Fibroblast of pulmonary artery (primary cell): ENCODE measurements around the gene MTREX.

Experiments
- DNase-seq: peaks from one replicate; pipeline ENCODE4 v3.0.0-alpha.2; 2010; ENCODE audit warnings: low read depth
- H3K4me3 ChIP-seq: replicated peaks from 2 replicates; pipeline ENCODE4 v1.5.1; 2011; ENCODE audit warnings: low read depth, mild to moderate bottlenecking, control low read depth, low read length, moderate library complexity
- TF ChIP-seq, protein P1 (sequence below): IDR thresholded peaks from 2 replicates; pipeline ENCODE4 v1.5.1; 2011; ENCODE audit warnings: mild to moderate bottlenecking, control low read depth, low read length, inconsistent platforms; ENCODE audit errors: missing control alignments

MTREX gene

DNA sequence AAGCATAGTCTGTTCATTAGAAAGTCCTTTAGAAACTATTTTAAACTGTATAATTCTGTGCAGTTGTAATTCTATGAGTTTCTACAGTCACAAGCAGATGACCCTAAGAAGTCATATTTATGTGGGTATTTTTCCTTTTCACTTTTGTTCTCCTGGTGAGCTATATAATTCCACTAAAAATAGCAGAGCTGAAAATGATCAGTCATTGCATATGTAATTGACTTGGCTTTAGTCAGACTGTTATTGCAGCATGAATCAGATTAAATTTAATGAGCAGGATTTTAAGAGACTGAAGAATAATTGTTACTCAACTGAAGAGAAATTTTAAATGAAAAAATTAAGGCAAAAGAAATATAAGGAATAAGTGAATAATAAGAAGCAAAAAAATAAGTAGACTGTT, 108.5 kb downstream of the MTREX start:
- TF ChIP-seq, protein P1, sequence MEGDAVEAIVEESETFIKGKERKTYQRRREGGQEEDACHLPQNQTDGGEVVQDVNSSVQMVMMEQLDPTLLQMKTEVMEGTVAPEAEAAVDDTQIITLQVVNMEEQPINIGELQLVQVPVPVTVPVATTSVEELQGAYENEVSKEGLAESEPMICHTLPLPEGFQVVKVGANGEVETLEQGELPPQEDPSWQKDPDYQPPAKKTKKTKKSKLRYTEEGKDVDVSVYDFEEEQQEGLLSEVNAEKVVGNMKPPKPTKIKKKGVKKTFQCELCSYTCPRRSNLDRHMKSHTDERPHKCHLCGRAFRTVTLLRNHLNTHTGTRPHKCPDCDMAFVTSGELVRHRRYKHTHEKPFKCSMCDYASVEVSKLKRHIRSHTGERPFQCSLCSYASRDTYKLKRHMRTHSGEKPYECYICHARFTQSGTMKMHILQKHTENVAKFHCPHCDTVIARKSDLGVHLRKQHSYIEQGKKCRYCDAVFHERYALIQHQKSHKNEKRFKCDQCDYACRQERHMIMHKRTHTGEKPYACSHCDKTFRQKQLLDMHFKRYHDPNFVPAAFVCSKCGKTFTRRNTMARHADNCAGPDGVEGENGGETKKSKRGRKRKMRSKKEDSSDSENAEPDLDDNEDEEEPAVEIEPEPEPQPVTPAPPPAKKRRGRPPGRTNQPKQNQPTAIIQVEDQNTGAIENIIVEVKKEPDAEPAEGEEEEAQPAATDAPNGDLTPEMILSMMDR, result no peak
- H3K4me3 ChIP-seq, result no peak overlapping the region
- no peak for DNase-seq

DNA sequence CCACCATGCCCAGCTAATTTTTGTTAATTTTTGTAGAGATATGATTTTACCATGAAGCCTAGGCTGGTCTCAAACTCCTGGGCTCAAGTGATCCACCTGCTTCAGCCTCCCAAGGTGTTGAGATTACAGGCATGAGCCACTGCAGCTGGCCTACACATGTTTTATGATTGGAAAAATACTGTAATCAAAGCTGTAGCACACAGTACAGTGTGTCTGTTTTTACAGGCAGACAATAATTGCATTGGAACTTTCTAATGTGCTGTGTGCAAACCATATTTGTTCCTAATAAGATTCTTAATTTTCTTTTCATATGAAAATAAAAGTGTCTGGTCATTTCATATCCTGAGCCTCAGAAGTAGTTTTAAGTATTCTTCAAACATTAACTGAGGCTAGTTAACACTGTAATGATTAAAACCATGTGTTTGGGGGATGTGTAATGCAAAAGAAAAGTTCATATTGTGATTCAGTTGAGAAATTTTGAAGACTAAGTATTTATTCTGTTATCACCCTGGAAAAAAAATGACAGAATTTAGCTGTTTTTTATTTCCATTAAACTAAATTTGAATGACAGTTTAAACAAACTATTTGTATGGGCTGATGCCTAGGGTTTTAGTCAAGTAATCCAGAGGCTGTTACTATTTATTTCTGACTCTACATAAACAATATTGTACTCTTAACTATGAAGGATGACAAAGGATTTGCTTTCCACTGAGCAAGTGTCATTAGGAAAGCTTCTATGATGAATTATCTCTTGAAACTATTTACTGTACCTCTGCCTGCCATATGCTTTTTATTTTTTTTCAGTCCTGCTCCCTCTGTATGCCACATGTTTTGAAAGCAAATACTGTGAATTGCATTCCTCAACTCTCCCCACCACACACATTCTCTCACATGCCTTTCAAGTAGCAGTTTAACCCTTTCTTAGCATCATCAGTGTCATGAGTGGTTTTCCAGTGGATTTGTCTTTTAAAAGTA, 111.5 kb downstream of the MTREX start:
- DNase-seq, result peak; percentile 42
- no peak overlapping the region for H3K4me3 ChIP-seq
- TF ChIP-seq, protein P1, result no peak

DNA sequence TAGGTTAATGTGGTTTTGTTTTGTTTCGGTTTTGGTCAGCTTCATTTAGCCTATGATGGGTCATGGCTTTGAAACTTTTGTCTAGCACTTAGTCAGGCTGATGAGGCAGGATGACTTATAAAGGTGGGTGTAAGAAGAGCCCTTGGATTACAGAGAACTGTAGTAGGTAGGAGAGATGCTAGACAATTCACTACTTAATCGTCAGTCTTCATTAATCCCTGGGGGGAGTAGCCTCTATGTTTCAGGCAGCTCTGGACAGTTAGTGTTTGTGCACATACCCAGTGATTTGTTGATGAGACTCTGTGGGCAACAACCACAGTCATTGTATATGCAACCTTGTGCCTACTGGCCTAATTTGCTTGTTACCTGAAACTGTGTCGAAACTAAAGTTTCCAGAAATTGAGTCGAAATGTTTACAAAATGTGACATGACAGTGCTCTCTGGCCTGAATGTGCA, 113.3 kb downstream of the MTREX start:
- no peak overlapping the region for H3K4me3 ChIP-seq
- DNase-seq, result no peak
- TF ChIP-seq, protein P1, result no peak

- TF ChIP-seq, protein P1, result no peak
These were observed 118.7 kb downstream of the MTREX start for GRCh38 chr5:55426455-55426854.

DNA sequence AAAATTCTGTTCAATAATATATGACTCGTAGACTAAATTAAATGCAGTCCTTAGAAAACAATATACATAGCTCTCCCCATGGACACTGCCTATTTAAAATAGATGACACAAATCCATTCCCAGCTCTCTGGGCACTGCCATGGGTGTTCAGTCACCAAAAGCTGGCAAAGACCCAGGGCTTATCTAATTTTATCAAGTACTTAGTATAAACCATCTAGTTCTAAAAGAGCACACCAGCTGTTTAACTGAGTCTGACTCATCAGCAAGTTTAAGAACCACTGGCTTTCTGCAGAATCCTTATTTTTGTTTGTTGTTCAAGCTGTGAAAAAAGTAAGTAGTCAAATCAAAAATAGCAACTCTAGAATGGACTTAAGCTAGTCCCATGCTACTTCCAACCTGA, 119.4 kb downstream of the MTREX start:
- H3K4me3 ChIP-seq, result no peak overlapping the region
- TF ChIP-seq, protein P1, result no peak
- peak; percentile 70 for DNase-seq

More at GRCh38 chr5:55426455-55426854, 118.7 kb downstream of the MTREX start:
- H3K4me3 ChIP-seq, result no peak overlapping the region
- DNase-seq, result no peak

GRCh38 chr5:55429221-55429612, 121.4 kb downstream of the MTREX start:
- TF ChIP-seq, protein P1, result no peak
- H3K4me3 ChIP-seq, result no peak overlapping the region
- DNase-seq, result no peak
